Cortex of kidney (tissue), 1 donor: ENCODE results near the gene DBN1.

Experiments
- DNase-seq: peaks from one replicate; lab custom pipeline; 2025; lab: John Stamatoyannopoulos, UW

The DBN1 gene

DNA sequence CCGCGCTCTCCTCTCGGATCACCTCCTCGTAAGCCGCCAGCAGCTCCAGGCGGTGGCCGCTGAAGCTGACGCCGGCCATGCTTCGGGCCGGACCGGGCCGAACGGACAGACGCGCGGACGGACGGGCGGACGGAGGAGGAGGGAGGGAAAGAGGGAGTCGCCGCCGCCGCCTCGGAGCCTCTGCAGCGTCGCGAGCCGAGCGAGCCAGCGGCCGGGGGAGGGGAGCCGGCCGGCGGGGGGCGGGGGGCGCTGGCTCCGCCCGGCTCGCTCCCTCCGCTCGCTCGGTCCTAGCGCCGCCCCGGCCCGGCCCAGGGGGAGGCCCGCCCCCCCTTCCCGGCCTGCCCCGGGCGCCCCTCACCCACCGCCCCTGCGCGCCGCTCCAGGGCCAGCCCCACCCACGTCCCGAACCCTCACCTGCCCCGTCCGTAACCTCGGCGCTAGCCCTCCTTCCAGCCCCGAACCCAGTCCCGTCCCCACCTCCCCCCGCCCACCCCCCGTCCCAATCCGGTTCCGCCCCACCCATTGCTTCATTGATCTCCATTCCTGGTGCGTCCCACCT is at the start of gene DBN1:
DBN1 (minus strand) TSS at position 192 of the 559 bp plus-strand sequence; CDS start at position 79, 113 bp downstream.
- DNase-seq = no peak

DNA sequence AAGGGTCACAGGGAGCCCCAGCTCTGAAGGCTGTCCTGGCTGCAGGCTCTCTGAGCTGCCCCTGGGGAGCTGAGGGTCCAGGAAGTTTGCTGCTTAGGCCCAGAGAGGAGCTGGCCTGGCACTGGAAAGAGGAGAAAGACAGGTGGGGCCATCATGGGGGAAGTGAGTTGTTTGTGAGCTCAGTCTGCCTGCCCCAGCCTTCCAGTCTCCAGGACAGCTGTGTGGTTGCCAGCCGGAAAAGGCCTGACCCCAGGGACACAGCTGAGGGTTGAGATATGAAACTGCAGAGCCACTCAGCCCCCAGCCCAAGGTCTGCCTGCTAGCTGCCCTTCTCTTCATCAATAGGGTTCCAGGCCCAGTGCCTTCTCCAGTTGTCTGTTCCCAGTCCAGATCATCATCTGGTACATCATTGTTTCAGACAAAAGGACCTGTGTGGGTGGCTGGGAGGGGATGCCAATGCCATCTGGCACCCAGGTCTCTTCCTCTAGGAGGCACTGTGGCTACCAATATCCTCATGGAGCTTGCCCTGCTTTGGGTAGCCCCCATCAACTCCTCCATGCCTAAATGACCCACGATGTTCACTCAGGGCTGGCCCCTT is 47.6 kb upstream of the DBN1 start:
- no peak for DNase-seq

DNA sequence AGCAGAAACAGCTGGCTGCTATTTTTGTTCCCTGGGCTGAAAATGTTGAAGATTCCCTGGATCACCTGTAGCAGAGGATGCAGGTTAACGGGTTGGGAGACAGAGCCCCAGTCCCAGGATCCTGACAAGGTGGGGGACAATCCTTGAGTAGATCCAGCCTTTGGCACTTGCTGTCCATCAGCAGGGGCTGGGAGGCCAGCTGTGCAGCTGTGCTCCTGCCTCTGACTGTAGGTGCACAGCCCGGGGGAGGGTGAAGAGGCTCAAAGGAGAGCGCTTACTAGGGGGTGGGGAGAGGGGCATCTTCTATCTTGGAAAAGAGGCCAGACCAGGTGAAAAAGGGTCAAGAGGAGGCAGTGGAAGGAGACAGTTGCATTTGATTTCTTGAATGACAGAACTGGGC is 46.8 kb upstream of the DBN1 start:
- DNase-seq = no peak

DNA sequence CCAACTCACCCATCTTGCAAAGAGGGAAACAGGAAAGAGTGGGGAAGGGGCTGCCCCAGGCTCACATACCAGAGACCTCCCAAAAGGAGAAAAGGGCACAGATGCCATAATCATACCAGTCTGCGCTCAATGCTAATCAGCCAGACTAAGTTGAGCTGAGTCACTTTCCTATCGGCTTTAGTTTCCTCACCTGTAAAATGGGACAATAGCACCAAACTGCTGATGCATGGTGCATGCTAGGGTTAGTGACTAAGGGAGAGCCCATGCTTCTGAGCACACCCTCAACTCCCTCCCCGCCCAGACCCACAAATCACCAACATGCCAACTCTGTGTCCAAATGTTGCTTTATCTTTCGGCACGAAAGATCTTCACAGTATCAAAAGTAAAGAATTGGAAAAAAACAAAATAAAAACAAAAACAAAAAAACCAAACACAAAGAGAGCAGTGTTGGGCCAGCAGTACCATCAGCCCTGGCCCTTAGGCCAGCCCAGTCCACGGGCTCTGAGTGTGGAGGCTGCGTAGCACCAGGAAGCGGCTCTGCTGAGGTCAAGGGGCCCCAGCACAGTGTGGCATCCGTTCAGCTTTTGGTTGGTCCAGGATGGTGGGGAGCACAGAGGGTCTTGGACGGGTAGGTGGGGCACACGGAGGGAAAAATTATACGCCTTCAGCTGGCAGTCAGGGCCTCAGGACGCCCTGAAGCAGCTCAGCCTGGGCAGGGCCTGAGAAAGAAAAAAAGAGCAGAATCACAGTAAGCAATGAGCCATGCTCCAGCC is 46.2 kb upstream of the DBN1 start:
- no peak for DNase-seq

DNA sequence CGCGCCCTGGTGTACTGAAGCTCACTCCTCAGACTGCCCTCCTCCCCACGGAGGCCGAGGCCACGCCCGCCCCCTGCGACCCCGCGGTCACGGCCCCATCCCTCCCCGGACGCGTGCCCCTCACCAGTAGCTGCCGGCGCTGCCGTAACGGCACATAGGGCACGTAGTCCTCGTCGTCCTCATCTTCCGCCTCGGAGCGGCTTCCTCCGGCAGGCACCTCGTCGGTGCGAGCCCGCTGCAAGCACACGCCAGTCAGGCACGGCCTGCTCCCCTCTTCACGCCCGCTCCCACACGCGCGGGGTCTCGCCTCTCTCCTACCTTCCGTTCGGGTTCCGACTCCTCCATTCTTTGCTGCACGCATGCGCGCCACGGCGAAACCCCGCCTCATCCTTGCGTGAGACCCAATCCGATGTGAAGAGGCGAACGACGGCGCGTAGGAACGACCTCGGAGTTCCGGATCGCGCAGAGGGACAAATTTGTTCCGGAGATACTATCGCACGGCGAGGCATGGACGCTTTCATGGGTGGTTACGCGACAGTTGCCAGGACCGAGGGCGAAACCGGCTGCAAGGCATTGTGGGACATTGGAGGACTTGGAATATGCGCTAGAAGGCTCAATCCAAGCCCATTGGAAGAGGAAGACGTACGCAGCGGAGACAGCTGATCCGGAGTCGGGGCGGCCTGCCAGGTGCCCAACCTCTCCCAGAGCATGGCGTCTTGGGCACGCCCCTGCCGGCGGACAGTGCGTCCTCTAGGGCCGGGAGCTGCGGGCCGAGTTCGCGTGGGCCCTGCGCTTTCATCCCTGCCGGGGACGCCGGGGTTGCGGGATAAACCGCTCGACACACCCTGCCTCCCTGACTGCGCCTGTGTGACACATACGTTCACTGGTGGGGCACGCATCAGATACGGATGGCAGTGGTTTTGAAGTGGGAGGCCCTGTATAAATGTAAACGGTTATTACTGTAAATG is 43.5 kb upstream of the DBN1 start, which contains the start of gene DDX41:
DDX41 (minus strand) TSS at position 361 of the 968 bp plus-strand sequence; CDS start at position 345, 16 bp downstream.
- peak; percentile 49 for DNase-seq

DNA sequence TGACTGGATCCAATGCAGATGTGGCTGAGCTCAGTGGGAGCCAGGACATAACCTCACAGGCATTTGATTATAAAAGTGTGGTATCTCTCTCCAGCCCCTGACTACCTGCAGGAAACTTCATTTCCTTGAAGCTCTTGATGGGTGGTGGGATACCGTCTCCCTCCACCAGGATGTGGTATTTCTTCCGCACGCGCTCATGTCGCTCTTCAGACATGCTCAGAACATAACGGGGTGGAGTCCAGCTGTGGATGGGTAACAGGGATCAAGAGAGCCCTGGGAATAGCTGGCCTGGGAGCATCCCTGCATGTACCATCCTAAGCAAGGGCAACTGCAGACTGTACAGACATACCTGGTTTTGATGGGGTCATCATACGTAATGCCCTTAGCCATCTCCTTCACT is 42.1 kb upstream of the DBN1 start:
- no peak for DNase-seq

DNA sequence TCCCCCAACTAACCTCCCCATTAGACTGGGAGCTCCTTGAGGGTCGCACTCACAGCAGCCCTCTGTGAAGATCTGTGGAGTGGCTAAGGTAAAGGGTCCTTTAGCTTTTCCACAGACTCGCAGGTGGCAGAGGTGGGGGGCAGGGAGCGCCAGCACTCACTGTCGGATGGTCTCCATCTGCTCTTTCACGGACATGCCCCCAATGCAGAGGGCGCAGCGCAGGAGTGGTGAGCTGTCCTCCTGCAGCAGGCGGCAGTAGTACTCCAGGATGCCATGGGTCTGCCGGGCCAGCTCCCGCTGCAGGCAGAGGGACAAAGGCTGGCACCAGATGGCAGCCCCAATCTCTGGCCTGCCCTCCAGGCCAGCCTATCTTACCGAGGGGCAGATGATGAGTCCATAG is 41.1 kb upstream of the DBN1 start:
- no peak for DNase-seq

DNA sequence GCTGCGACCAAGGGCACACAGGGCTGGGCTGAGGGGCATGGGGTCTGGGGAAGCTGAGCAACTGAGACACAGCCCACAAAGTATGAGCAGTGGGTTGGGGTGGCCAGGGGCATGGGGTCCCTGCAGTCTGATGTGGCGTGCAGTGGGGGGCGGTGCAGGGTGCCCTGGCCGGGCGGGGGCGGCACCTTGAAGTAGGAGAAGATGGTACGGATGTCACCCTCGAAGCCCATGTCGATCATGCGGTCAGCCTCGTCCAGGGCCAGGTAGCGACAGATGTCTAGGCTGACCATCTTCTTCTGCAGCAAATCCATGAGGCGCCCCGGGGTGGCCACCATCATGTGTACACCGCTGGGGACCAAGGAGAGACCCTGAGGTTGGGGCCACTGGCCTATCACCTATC is 40.1 kb upstream of the DBN1 start:
- DNase-seq = no peak

DNA sequence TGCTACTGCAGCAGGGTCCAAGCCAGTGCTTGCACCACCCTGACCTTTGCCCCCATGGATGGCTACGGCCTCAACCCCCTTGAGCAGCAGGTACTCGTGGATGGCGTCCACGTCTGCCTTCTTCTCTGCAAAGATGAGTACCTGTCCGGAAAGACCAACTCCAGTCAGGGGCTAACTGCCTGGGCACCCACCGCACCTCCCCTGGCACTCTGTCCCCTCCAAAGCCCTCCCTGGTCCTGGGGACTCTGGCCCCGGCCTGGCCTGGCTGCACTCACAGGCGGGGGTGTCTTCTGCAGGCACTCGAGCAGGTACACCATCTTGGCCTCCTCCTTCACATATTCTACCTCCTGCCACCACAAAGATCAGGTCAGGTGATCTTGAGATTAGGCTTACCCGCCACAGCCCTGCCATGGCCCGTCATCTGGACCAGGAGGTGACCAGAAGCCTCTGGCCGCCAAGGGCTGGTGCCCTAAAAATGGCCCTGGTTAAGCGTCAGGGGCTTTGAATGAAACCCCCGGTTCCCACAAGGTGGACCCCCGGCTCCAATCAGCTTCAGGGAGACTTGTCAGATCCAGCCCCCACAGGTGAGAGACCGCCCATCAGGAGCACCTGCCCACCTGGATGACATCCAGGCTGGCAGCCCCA is 39.4 kb upstream of the DBN1 start:
- no peak for DNase-seq

DNA sequence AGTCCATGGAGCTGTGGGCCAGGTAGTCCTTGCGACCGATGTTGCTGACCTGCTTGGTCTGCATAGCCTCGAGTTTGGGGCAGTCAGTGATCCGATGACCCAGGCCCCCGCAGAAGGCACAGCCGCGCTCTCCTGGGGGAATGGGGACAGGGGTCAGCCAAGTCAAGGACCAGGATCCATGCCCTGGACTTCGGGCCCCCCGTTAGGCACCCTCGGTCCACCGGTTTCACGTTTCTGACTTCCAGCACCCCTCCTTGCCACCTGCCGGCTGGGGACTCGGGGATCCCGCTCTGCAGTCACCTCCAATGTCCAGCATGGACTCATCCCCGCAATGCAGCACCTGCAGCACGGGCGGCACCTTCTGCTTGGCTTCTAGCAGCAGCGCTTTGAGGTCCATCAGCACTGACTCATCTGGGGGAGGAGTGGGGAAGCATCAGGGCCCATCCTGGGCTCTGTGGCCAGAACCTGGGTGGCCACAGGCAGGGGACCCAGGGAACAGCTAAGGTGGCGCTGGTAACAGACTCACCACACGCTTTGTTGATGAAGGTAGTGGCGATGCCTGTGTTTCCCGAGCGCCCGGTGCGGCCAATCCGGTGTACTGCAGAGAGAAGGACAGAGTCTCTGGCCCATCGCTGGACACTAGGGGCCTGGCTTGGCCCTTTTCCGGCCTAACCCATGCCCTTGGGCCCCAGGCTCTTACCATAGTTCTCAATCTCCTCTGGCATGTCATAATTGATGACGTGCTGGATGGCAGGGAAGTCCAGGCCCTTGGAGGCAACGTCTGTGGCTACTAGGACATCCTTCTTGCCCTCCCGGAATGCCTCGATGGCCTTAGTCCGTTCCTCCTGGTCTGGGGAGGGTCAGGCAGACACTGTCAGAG is 38.6 kb upstream of the DBN1 start:
- no peak for DNase-seq

DNA sequence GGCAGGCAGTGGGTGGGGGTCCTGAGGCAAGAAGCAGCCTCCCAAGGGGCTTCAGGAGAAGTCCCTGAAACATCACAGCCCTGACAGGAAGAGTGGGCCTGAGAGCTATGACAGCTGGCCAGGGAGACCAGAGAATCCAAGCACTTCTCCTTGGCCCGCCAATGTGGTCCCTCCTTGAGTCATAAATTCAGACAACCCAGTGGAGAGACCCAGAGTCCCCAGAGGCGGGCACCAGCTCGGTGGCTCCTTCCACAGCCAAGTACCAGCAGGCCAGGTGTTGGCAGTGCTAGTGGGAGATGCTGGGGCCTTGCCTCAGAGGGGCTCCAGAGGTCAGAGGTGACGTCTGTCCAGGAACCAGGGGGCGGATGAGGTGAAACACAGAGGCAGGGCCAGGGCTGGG is 37.7 kb upstream of the DBN1 start:
- DNase-seq = no peak

DNA sequence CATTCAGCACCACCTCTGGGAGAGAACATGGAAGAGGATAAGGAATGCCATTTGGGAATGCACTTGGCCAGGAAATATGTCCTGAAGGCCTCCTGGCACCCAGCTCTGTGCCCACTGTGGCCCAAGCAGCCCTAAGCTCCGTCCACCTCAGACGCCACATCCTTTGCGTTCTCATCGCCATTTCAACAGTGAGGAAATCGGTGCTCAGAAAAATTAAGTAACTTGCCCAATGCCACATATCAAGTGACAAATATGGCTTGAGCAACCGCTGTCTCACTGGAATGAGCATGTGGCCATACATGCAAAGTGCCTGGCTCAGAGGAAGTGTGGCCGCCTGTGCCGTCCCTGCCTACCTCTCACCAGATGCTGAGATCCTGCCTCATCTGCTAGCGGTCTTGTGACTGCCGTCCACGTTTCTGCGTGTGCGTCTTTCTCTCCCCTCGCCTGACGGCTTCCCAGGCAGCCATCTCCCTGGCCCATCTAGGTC is 37.2 kb upstream of the DBN1 start:
- no peak for DNase-seq

DNA sequence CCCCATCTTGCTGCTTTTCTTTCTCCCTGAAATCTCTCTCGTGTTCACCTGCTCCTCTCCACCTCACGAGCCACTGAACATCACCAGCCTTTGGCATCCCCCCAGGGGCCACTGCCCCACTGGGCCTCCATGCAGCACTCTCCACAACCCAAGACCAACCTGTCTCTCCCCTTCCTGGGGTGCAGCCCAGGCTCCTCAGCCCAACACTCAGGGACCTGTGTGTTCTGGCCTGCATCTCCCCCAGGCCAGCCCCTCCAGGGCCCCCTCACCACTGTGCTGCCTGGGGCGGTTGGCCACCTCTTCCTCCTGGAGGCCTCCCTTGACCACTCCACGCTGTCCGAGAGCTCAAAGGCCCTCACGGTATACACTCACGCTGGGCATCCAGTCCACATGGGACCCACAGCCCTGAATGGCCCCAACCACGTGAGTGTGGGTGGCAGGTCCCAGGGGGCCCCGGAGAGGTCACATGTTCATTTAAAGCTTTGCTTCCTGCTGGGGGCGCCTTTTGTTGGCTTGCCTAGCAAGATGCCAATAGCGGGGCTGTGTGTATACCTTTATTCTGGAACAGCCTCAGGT is 36.6 kb upstream of the DBN1 start:
- DNase-seq = no peak

DNA sequence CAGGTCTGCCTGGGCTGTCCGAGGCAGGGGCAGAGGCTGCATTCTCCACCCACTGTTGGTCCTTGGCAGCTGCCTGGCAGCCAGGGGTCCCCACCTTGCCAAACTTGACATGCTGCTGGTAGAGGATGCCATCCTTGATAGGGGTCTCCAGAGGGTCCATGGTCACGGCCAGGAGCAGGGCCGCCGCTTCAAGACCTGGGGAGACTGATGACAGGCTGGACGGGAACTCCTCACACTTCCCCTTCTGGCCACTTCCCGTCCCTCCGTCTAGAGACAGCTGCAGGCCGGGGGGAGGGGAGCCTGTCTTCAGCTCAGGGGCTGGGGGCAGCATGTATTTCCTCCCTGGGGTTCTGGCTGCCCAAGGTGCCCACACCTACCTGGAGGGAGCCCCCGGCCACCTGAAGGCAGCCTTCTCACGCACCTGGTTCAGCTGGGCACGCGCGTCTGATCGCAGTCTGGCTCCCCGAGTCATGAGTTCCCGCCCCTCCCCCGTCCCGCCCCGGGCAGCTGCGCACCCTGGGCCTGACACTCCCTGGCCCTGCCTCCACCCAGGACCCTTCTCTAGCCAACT is 36.0 kb upstream of the DBN1 start, which contains the start of gene DOK3:
DOK3 (minus strand) TSS at position 446 of the 571 bp plus-strand sequence; CDS start at position 160, 286 bp downstream.
- no peak for DNase-seq

DNA sequence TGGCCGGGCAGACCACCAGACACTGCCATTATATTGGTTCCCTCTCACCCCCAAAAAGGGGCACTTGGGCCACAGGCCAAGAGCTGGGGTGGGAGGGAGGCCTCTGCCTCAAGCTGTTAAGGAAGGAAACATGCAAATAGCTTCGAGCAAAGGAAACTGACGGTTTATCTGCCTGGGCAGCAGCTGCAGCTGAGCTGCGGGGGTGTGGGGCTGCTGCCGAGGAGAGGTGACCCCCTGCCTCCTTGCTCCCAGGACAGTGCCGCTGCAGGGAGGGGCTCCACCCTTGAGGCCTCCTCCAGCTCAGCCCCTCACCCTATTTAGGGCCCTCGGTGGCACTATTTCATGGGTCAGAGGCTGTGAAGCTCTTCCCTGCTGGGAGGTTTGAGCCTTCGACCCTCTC is 35.4 kb upstream of the DBN1 start:
- no peak for DNase-seq

DNA sequence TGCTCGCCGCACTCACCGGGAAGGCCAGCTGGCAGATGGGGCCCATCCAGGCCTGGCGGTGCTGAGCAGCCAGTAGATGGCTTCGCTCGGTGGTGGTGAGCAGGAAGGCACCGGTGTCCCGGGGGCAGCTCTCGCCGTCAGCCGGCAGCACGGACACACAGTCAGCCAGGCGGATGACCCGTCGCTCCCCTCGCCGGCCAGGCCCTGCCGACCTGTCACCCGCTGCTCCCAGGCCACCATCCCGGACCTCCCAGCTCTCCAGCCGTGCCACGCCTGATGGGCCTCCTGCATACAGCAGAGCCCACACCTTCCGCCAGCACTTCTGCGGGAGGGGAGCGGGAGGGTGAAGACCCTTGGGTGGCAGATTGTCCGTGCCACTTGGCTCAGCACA is 34.8 kb upstream of the DBN1 start:
- no peak for DNase-seq

DNA sequence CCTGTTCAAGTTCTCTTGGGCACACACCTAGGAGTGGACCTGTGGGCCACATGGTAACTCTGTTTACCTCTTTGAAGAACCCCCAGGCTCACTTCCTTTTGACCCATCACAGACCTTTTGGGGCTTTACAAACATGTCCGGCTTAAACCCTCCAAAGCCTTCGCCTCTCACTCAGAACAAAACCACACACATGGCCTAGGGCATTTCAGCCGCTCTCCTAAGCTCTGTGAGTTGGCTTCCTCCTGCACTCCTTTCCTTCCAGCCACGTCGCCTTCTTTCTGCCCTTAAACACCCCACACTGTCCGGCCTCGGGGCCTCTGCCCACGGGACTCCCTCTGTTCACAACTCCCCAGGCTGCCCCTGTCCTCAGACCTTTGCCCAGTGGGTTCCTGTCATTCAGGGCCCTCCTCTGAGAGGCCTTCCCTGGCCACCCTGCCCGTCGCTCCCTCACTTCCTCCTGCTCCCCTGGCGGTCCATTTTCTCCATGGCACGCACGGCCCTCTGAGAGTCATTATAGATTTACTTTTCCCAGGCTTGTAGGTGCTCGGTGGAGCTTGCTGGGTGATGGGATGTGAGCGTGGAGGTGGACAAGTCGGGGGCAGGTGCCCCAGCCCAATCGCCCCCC is 34.3 kb upstream of the DBN1 start:
- DNase-seq = no peak

DNA sequence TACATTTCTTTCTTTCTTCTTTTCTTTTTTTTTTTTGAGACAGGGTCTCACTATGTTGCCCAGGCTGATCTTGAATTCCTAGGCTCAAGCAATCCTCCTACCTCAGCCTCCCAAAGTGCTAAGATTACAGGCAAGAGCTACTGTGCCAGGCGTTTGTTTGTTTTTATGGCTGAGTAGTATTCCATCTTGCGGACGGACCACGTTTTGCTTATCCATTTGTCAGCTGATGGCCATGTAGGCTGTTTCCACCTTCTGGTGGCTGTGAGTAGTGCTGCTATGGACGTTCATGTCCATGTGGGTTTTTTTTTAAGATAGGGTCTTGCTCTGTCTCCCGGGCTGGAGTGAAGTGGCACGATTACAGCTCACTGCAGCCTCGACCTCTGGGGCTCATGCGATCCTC is 33.7 kb upstream of the DBN1 start:
- DNase-seq = no peak

DNA sequence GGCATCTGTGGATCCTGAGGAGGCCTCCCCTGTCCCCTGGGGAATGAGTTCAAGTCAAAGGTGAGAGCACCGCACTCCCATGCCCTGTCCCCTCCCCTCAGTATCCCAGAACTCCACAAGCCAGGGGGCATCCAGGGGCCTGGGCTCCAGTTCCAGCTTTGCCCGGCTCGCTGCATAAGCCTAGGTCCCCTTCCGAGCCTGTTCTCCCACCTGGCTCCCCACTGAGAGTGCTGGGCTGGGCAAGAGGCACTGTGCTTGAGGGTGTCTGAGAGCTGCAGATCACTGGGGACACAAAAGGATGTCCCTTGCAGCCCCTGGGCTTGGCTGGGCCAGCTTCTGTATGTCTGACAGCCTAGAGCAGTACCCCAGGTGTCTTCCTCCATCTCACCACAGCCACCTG is 31.6 kb upstream of the DBN1 start:
- DNase-seq = no peak
